ENCODE results near the gene EMC8.
"Not testable (repeated sequence)": the region's sequence is repeated elsewhere in the genome, so short reads cannot be mapped to it uniquely, and the experiment has no call there.

The EMC8 gene

DNA sequence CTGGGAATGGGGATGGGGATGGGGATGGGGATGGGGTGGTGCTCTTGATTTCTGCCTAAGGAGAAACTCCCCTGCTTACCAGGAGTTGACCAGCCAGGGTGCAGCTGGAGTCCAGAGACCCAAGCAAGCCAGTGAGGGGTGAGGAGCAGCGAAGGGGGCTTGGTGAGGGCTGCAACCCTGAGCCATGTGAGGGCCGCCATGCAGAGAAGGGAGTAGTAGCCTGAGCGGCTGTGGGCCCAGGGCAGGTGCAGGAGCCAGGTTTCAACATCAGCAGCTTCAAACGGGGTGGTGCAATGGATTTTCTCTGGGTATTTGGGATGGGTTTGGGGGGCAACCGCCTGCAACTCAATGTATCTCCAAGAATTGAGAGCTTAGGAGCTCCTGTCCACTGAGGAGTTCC is 35.4 kb upstream of the EMC8 start:
- no peak for DNase-seq

DNA sequence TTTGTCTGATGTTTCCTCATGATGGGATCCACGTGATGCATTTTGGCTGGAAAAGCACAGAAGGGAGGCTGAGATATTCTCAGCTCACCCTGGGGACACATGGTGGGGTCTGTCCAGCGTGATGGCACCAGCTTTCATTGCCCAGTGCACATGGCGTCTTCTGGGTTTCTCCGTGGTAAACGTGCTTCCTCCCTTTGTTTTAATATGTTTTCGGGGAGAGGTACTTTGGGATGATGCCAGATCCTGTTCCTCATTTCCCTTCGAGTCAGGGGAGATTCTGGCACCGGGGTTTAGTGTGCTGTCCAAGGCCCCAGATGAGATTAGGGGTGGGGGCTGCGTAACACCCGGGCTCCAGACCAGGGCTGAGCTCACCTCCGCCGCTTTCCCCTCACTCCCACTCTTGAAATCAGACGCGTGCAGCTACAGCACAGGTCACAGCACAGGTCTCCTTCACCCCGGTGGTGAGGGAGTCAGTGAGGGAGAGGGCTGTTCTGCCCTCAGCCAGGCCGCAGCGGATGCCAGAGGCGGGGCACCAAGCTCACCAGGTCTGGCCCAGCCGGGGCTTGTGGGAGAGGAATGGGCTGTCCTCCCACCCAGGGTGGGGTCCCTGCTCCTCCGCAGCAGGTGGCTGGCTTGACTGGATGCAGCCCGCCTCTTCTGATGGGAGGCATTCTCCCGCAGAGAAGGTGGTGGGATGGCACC is 34.0 kb upstream of the EMC8 start:
- no peak for DNase-seq

DNA sequence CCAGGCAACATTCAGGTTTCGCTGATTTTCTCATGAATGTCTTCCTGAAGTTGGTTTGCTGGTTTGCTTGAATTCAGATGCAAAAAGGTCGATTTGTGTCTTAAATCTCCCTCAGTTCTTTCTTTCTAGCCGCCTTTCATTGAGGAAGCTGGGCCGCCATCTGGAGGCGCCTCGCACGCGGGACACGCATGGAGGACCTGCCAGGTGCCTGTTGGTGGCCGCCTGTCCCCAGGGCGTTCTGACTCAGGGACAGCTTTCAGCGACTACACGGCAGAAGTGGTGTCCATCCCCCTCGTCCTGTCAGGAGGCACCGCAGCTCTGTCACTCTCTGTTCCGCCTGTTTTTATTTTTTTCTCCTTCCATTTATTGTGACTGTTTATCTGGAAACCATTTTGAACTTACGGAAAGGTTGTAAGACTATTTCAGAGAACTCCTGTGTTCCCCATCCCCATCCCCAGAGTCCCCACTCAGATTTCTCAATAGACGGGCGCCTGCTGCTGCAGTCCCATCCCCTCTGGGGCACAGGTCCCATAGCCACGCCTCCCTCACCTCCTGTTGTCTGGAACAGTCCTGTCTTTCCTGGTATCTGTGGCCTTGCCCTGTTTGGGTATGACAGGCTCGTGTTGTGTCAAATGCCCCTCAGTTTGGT is 33.4 kb upstream of the EMC8 start:
- DNase-seq = no peak

DNA sequence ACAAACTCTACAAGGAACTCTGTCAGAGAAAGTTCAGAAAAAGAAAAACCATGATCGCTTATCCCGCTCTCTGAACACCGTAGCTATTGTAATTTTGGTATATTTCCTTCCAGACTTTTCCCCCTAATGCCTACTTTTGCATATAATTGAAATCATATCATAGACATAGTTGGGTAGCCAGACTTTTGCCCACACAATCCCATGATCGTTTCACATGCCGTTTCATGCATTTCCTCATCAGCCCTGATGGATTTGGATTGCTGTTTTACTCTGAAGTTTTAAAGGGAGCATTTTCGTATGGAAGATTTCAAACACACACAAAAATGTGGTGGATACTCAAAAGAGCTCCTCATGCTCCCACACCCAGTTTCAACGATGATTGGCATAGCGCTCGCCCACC is 31.5 kb upstream of the EMC8 start:
- no peak for DNase-seq

DNA sequence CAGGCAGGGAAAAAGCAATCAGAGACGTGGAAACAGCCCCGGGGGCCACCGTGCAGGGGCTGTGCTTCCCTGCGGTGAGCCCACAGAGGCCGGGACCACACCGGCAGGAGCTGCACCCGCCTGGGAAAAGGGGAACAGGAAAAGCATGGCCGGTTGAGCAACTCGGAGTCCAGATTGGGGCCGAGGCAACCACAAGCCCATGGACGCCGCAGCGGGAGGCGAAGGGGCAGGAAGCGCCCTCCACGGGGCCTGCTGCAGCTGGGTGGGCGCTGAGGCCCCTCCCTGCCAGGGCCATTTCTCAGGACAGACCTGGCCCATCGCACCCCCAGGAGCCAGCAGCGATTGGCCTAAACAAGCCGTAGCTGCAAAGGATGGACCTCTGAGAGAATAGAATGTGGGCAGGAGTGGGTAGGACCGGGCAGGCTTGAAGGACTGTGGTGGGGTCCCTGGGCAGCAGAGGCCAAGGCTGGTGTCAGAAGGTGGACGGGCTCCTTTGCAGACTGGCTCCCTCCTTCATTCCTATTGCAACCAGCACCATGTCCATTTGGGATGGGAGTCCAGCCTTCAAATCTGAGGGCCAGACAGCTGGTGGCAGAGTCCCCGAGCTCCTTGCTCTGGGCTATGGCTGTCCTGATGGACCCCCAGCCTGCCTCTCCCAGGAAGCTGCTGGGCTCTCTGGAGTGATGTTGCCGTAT is 30.6 kb upstream of the EMC8 start:
- DNase-seq = no peak

DNA sequence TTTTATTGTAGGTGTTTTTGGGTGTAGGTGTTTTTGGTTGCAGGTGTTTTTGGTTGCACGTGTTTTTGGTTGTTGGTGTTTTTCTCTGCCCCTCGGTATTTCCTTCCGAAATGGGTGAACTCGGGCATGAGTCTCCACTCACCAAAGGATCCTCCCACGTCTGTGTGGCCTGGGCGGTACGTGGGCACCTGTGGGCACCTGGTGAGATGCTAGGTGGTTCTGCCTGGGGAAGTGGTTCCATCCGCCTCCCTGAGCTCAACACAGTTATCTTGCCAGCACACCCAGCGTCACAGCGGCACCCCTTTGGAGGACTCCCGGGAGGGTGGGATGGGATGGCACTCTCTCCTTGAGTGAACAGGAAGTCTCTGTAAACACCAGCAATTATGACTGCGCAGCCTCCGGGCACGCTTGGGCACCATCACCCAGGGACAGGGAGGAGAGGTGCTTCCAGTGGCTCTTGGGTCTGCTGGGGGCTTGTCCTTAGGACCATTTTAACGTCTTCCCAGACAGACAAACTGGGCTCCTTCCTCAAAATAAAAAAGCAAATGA is 29.9 kb upstream of the EMC8 start:
- no peak for DNase-seq

DNA sequence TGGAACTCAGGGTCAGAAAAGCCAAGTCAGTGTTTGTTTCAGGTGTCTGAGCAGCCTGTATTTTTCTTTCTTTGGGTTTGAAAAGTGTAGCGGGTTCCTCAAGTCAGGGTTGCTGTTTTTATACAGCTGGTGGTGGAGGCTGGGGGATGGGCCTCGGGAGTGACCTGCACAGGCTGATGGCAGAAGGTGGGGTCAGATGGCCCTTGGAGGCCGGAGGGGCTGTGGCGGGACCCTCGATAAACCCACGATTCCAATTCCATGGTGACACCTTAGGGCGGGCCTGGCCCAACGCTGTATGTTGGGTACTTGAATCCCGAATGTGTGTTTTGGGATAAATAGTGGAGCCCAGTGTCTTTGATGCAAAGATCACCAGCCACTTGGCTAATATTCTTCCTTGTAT is 28.8 kb upstream of the EMC8 start:
- DNase-seq = no peak

DNA sequence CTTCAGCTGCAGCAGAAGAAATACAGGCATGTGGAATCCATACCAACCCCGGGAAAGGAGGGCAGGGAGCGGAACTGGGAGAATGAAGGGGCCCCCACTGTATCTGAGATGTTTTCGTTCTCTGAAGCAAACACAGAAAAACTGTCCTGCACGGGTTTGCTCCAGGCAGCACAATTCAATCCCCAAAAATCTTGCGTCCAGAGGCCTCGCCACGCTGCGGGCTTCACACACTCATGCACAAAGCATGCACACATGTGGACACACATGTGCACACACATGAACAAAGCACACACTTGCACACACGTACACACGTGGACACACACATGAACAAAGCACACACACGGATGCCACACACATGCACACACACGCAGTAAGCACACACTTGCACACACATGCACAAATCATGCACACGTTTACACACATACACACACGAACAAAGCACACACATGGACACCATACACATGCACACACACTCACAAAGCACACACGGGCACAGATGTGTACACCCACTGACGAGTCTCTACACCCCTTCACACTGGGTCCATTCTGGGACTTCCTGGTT is 27.4 kb upstream of the EMC8 start:
- DNase-seq = no peak

DNA sequence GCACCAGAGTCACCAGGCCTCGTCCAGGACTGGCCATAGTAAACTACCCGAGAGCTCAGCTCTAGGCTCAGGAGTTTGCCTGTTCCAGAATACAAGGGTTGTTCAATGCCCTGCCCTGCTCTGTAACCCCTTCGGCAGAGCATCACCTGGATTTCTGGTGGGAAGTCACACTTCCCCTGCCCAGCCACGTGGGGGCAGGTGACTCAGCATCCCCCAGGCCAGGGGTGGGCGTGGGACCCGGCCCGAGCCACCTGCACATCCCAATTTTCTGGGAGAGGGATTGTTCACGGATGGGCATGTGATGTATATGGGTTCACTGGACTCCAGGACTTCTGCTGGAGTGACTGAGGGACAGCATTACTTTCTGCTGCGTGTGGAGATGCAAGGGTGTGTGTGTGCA is 26.0 kb upstream of the EMC8 start:
- DNase-seq = no peak

DNA sequence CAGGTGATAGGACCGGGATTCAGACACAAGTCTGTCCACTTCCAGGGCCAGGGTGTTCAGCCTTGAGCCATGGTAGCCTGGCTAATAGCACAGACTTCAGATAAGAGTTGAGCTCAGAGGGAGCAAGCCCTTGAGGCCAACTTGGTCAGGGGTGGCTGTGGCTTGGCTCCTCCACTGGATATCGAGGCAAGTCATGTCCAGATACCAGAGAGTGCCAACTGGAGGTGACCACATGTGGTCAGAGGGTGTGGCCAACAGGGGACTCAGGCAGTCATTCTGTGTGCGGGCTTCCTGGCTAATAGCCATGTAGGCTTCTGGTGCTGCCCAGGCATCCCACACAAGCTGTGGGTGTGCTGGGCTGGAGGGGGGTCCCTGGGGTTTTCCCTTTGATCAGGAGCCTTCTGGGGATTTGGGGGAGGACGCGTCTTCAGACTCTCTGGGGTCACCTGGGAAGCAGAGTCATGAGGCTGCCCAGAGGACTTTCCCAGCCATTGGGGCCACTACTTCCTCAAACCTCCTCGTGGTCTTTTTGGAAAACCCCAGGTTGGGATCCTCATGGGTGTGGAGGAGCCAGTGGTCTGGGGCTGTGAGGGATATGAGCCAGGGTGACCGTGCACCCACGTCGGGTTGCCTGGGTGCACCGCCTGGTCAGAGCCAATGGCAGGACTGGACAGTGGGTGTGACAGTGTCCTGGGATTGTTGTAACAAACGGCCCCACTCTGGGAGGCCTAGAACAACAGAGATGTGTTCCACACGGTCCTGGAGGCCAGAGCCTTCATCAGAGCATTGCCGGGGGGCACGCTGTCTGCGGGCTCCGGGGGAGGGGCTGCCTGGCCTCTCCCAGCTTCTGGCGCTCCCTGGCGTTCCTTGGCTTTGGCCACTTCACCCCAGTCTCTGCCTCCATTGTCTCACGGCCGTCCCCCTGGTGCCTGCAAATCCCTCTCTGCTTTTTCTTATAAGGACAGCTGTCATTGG is 25.1 kb upstream of the EMC8 start:
- no peak for DNase-seq

DNA sequence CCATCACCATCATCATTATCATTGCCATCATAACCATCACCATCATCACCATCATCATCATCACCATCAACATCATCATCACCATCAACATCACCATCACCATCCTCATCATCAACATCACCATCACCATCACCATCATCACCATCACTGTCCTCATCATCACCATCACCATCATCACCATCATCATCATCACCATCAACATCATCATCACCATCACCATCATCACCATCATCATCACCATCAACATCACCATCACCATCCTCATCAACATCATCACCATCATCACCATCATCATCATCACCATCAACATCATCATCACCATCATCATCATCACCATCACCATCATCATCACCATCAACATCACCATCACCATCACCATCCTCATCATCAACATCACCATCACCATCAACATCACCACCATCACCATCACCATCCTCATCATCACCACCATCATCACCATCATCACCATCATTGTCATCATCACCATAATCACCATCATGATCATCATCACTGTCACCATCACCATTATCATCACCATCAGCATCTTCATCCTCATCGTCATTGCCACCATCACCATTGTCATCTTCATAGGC is 24.1 kb upstream of the EMC8 start:
- no peak for DNase-seq

DNA sequence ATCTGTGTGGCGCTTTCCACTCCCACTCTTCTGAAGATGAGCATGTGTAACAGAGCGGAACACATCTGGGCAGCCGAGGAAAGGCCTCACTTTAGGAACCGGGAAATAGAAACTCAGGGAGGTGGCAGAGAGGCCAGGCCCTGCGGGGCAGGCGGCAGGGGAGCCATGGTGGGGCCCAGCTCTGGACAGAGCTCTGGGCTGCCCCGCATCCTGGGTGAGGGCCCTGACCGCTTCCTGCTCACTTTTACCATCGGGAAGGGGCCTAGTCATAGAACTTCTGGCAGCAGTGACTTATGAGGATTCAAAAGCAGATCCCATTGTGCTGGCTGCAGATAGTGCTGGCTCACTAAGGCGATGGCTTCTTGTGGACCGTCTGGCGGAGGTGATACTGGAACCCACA is 22.8 kb upstream of the EMC8 start:
- no peak for DNase-seq

DNA sequence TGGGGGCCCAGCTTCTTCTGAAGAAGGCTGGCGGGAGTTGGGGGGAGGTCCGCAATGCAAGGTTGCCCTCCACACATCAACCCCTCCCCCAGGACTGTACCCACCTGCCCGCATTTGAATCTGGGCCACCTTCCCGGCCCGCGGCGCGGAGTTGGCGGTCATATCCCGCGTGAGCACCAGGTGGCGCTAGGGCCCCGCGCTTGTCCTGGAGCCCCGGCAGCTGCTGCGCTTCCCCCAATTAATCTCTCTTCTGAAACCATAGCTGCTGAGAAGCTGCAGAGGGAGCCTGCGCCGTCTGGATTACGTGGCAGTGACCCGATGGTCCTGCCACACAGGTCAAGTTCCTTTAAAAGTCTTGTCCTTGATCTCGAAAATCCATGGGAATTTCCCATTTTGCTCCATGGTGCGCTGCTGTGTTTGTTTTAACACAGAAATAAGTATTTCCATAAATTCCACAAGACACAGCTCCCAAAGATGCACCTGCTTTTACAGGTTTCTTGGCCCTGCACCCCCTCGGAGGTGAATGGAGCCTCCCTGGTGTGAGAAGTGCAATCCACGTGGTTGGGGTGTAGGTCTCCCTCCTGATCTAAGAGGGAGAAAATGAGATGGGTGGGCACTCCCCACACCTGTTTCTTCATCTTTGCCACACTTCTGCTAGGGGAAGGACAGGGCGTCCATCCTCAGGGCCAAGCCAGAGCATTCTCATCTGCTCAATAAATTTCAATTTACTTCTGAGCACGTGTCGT is 22.2 kb upstream of the EMC8 start:
- DNase-seq = peak; percentile 25

DNA sequence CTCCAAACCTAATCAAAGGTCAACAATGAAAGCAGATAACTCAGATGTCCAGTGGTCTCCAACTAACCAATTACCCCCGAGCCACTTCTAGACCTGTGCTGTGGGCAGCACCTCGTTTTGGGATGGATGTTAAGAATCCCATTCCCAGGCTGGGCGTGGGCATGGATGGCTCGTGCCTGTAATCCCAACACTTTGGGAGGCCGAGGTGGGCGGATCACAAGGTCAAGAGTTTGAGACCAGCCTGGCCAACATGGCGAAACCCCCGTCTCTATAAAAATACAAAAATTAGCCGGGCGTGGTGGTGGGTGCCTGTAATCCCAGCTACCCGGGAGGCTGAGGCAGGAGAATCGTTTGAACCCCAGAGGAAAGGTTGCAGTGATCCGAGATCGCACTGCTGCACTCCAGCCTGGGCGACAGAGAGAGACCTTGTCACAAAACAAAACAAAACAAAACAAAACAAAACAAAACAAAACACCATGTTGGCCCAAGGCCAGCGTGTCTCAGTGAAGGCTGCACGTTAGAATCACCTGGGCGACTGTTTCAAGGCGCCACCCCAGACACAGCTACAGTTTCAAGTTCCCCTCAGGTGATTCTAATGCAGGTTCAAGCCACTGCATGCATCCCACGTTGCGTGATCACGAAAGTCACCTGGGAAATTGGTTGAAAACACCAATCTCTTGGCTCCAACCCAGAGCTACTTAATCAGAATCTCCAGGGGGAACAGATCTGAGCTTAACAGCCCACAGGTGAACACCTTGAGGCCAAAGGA is 21.4 kb upstream of the EMC8 start:
- DNase-seq = no peak

DNA sequence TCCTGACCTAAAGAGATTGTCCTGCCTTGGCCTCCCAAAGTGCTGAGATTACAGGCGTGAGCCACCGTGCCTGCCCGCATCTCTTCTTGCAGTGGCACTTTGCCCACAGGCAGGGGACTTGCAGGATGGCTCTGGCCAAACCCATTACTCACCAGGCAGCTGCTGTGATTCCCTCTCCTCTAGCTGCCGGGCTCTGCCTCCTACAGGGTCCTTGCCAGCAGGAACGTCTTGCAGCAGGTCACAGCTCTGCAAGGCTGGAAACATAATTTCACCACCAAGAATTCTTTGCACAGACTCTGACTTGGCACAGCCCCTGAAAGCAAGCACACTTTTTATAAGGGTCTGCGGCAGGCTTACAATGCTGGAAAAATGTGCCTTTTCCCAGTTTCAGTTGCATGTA is 20.4 kb upstream of the EMC8 start:
- no peak for DNase-seq

DNA sequence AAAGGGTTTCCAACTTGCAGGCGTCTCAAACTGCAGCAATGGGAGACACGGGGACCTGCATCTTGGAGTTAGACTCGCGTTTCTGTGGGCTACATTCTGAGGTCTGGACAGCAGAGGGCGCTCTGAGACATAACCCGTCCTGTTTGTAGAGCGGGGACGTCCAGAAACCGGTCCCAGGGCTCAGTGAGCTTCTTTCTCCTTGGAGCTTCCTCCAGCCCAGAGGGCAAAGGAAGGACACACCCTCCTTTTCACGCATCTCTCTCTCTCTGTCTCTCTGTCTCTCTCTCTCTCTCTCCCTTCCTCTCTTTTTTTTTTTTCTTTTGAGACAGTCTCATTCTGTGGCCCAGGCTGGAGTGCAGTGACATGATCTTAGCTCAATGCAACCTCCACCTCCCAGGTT is 19.9 kb upstream of the EMC8 start:
- peak; percentile 13 for DNase-seq

DNA sequence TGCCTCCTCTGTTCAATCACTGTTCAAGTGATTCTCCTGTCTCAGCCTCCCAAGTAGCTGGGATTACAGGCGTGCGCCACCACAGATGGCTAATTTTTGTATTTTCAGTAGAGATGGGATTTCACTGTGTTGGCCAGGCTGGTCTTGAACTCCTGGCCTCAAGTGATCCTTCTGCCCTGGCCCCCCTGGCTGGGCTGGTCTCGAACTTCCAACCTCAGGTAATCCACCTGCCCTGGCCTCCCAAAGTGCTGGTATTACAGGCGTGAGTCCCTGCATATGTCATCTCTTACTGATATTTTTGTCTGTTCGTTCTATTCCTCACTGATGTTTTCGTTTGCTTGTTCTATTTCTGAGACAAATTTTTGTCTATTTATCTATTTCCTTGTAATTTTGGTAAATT is 17.9 kb upstream of the EMC8 start:
- DNase-seq = not testable (repeated sequence)

DNA sequence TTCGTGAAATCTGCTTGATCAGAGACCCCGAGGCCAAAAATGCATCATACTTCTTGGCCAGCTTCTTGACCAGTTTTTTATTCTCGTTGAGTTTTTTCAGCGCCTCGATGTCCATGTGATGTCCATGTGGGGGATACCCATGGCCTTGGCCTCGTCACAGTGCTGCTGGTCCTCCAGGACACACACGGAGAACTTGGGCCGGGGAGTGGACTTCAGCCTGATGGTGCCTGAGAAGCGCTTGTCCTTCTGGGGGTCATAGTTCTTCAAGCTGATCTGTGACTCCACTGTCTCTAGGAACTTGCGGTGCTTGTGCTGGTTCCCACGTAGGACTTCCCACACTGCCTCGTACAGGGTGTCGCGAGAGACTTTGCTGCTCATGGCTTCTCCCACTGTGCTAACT is 16.8 kb upstream of the EMC8 start:
- DNase-seq = no peak

DNA sequence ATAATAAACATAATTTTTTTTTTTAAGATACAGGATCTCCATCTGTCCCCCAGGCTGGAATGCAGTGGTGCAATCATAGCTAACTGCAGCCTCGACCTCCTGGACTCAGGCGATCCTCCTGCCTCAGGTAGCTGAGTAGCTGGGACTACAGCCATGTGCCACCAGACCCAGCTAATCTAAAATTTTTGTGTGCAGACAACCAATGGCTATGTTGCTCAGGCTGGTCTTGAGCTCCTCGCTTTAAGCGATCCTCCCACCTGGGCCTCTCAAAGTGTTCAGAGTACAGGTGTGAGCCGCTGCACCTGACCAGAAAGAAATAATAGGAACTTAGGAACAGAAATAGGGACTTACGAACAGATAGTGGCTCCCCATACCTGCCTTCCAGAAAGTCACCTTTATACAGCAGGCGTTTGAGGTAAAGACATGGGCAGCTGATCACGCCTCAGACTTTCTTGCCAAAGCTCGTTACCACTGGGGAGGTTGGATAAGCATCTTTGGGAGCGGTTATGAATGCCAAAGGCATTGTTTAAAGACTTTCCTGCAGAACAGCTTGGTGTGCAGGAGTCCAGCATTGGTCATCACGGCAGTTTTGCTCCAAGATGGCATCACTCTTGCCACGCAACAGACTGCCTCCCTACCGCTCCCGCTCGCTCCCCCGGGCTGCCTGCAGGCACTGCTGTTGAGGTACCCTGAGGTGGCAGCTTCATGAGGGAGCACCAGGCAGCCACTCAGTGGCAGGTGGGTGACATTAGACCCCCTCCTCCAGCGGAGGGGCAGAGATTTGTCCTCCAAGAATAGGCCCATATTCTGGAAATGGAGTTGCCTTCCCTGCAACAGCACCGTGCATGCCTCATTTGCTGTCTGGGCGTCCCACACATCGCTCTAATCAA is 13.7 kb upstream of the EMC8 start:
- no peak for DNase-seq

Data from NCI-H446 treated with DMSO at 0.1 percent for 48 hours (cell line).